ENCODE results near the gene DENND1C.

DNA sequence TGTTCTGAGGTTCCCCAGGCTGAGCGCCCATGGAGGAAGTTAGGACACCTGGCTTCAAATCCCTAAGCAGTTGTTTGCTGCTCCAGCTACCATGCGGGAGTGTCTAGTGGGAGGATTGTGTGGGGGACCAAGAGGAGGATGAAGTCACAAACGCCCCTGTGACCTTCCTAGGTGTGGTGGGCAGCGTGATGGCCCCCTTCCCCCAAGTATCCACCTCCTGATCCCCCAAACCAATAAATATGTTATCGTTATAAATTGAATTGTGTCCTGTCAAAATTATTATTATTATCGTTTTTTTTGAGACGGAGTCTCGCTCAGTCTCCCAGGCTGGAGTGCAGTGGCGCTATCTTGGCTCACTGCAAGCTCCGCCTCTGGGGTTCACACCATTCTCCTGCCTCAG lies 47.9 kb downstream of the DENND1C start, which contains the start of gene SLC25A41:
- TF ChIP-seq SIN3A (IDR thresholded peaks at IDR 0.05; ENCODE audit: borderline replicate concordance, insufficient read depth, low read length) (no peak), REST (IDR thresholded peaks at IDR 0.05; ENCODE audit: insufficient read depth in 1 of 2, low read depth in 2 of 2, low read length in 2 of 2) (no peak), POLR2AphosphoS5 (IDR thresholded peaks at IDR 0.05; ENCODE audit: low read depth, low read length) (no peak), TAF1 (IDR thresholded peaks at IDR 0.05; ENCODE audit: borderline replicate concordance, insufficient read depth, low read length) (no peak)
